Central memory CD8-positive, alpha-beta T cell (primary cell): ENCODE measurements around the gene MVD.

Experiments used
- ATAC-seq: fragments of 150-1000 bp; cut with Tn5 transposase; replicated peaks from 2 replicates; pipeline ENCODE4 v1.10.0; 2022; ENCODE audit warnings: mild to moderate bottlenecking, moderate FRiP score, moderate number of reproducible peaks; ENCODE audit not compliant: poor library complexity, severe bottlenecking; ENCODE audit errors: extremely low read depth
- DNase-seq, 2 donors: peaks; one replicate each; pipeline ENCODE4 v3.0.0; 2021; ENCODE audit warnings: low spot score in 2 of 2
- H3K27ac Mint-ChIP-seq: one replicate; pipeline ENCODE4 v1.8.0; 2022; ENCODE audit warnings: low read depth, mild to moderate bottlenecking, moderate library complexity, mixed read lengths
- H3K27me3 Mint-ChIP-seq: one replicate; pipeline ENCODE4 v1.8.0; 2022; ENCODE audit warnings: mixed read lengths
- H3K36me3 Mint-ChIP-seq: one replicate; pipeline ENCODE4 v1.8.0; 2022; ENCODE audit warnings: mild to moderate bottlenecking, moderate library complexity, mixed read lengths; ENCODE audit not compliant: insufficient read depth
- H3K4me1 Mint-ChIP-seq: one replicate; pipeline ENCODE4 v1.8.0; 2022; ENCODE audit warnings: mixed read lengths
- H3K4me3 Mint-ChIP-seq: one replicate; pipeline ENCODE4 v1.8.0; 2022; ENCODE audit warnings: mild to moderate bottlenecking, moderate library complexity, mixed read lengths
- H3K9me3 Mint-ChIP-seq: one replicate; pipeline ENCODE4 v1.8.0; 2022; ENCODE audit warnings: mixed read lengths

MVD gene

DNA sequence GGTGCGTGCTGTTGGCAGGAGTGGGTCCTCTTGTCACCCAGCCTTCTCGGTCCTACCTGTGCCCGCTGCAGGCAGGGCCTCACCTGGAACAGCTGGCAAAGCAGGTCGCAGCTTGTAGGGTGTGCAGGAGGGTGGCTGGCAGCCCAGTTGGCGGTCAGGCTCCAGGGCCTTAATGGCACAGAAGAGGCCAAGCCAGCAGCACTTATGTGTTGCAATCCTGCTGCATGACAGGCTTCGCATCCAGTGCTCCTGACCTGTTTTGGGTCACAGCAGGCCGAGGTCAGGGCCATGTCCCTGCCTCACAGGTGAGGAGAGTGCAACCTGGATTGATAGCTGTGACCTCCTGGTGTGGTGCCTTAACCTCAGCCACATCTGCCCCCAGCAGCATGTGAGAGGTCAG lies 60.8 kb downstream of the MVD start:
- Mint-ChIP-seq H3K4me1 (peaks cover 7% of the 10 kb centered on the region), H3K9me3 (no peaks in the 10 kb centered on the region), H3K4me3 (no peak overlapping the region), H3K27ac (peak overlapping the region; percentile 42), H3K27me3 (no peaks in the 10 kb centered on the region), H3K36me3 (peaks cover 34% of the 10 kb centered on the region)
- DNase-seq (no peak), ATAC-seq (no peak)
